Loucy (cell line): ENCODE data around the gene HEXB.

Experiments
- CTCF ChIP-seq: fragments of 200-600 bp; sonication (generic); conservative IDR thresholded peaks from 2 replicates; pipeline ENCODE4 v1.5.1; 2014; ENCODE audit warnings: mild to moderate bottlenecking, antibody characterized with exemption, low read length
- EZH2phosphoT487 ChIP-seq: fragments of 200-600 bp; IDR thresholded peaks from 2 replicates; pipeline ENCODE4 v1.6.1; 2018; ENCODE audit warnings: antibody characterized with exemption, mild to moderate bottlenecking, moderate library complexity, borderline replicate concordance

DNA sequence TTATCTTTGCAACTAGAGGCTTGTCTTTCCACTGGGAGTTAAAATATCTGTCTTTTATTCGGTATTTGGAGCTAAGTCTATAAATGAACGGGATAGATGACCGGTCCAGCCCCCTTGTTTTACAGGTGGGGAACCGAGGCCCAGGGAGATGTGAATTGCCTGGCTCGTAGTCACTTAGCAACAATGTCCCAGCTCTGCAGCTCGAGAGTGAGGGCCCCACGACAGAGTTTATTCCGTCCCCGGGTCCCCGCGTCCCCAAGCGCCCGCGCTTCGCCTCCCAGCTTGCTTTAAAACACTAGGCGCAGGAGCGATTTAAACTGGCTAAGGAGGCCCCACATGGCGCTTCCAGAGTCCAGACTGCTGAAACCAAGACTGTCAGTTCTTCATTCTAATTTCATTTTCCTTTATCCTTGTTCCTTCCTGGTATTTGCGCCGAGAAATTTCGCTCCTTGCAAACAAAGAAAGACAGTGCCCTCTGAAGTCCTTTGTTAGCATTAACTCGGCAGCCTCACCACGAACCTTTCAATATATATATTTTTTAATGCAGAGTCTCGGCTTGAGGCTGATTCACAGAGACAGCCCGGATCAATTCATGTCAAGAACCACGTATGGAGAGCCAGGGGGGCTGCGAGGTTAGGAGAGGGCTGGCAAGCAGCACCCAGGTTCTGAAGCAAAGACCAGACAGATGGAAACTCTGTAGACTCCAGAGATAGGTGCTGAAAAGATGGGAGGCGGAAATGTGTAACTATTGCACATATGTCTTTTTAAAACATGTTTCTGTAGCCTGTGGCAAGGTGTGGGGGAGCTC, 43.1 kb upstream of the HEXB start:
- TF ChIP-seq CTCF (peak; percentile 65), EZH2phosphoT487 (no peak)
